WTC11 (cell line): Measurements from ENCODE around the gene FAM168B. TPM values are rescaled to one million over a fixed set of nuclear protein-coding genes. Genes with fewer than 3 reads are reported as not detected.

Source experiments
- ATAC-seq: fragments of 200-7000 bp; cut with Tn5 transposase; 2 replicates; pipeline ENCODE4 v1.10.0; 2021; ENCODE audit warnings: mild to moderate bottlenecking, moderate library complexity
- CTCF ChIA-PET: fragments of 300-600 bp; sonication (Branson Sonifier 250); formaldehyde crosslinking; loops from one replicate; lab custom pipeline; 2021; ENCODE audit warnings: antibody characterized with exemption; lab: Charles Lee
- POLR2A ChIA-PET: fragments of 350-600 bp; sonication (Branson Sonifier 250); formaldehyde crosslinking; loops from one replicate; lab custom pipeline; 2021; ENCODE audit warnings: antibody characterized with exemption; lab: Charles Lee
- DNase-seq: peaks from one replicate; pipeline ENCODE4 v3.0.0; 2021; ENCODE audit warnings: low spot score
- H3K27ac Mint-ChIP-seq: 2 replicates; pipeline ENCODE4 v1.8.0; 2021; ENCODE audit warnings: mixed read lengths
- H3K27me3 Mint-ChIP-seq: 2 replicates; pipeline ENCODE4 v1.8.0; 2021; ENCODE audit warnings: low read depth, mild to moderate bottlenecking, moderate library complexity, mixed read lengths
- H3K36me3 Mint-ChIP-seq: 2 replicates; pipeline ENCODE4 v1.8.0; 2021; ENCODE audit warnings: mixed read lengths
- H3K4me1 Mint-ChIP-seq: 2 replicates; pipeline ENCODE4 v1.8.0; 2022; ENCODE audit warnings: mixed read lengths
- H3K4me3 Mint-ChIP-seq: 2 replicates; pipeline ENCODE4 v1.8.0; 2021; ENCODE audit warnings: mild to moderate bottlenecking, moderate library complexity, mixed read lengths
- H3K9me3 Mint-ChIP-seq: 2 replicates; pipeline ENCODE4 v1.8.0; 2021; ENCODE audit warnings: mixed read lengths
- CTCF ChIP-seq: fragments of 200-600 bp; IDR thresholded peaks from 2 replicates; pipeline ENCODE4 v1.8.0; 2022; ENCODE audit warnings: antibody characterized with exemption
- E2F1 ChIP-seq: sonication (generic); formaldehyde crosslinking; IDR thresholded peaks from 2 replicates; pipeline ENCODE4 v1.8.0; 2022; ENCODE audit warnings: mild to moderate bottlenecking, missing genetic modification reagents
- E2F4 ChIP-seq: sonication (generic); formaldehyde crosslinking; IDR thresholded peaks from 2 replicates; pipeline ENCODE4 v1.8.1; 2022; ENCODE audit warnings: low read depth, mild to moderate bottlenecking, moderate library complexity, missing genetic modification reagents, borderline replicate concordance
- ELF4 ChIP-seq: sonication (generic); formaldehyde crosslinking; IDR thresholded peaks from 2 replicates; pipeline ENCODE4 v1.8.1; 2022; ENCODE audit warnings: low read depth, mild to moderate bottlenecking, moderate library complexity, missing genetic modification reagents
- ESRRA ChIP-seq: sonication (generic); formaldehyde crosslinking; IDR thresholded peaks from 2 replicates; pipeline ENCODE4 v1.8.1; 2022; ENCODE audit warnings: mild to moderate bottlenecking, missing genetic modification reagents, borderline replicate concordance
- FOXJ3 ChIP-seq: sonication (generic); formaldehyde crosslinking; IDR thresholded peaks from 2 replicates; pipeline ENCODE4 v1.9.0; 2021; ENCODE audit warnings: missing genetic modification reagents, mild to moderate bottlenecking, borderline replicate concordance
- FOXK1 ChIP-seq: sonication (generic); formaldehyde crosslinking; IDR thresholded peaks from 2 replicates; pipeline ENCODE4 v1.8.0; 2022; ENCODE audit warnings: mild to moderate bottlenecking, moderate library complexity, missing genetic modification reagents
- GABPB1 ChIP-seq: sonication (generic); formaldehyde crosslinking; IDR thresholded peaks from 2 replicates; pipeline ENCODE4 v1.8.1; 2023; ENCODE audit warnings: mild to moderate bottlenecking, missing genetic modification reagents
- GTF2I ChIP-seq: fragments of 250-450 bp; sonication (Bioruptor Pico); conservative IDR thresholded peaks from 2 replicates; pipeline ENCODE4 v1.4.0; 2021; ENCODE audit warnings: mild to moderate bottlenecking
- HMGXB4 ChIP-seq: sonication (generic); formaldehyde crosslinking; IDR thresholded peaks from 2 replicates; pipeline ENCODE4 v1.8.1; 2023; ENCODE audit warnings: mild to moderate bottlenecking, moderate library complexity, missing genetic modification reagents
- IRF1 ChIP-seq: sonication (generic); formaldehyde crosslinking; IDR thresholded peaks from 2 replicates; pipeline ENCODE4 v1.8.0; 2023; ENCODE audit warnings: missing genetic modification reagents
- KAT7 ChIP-seq: sonication (generic); formaldehyde crosslinking; IDR thresholded peaks from 2 replicates; pipeline ENCODE4 v1.8.1; 2023; ENCODE audit warnings: missing genetic modification reagents, mild to moderate bottlenecking, borderline replicate concordance
- MYBL2 ChIP-seq: sonication (generic); formaldehyde crosslinking; IDR thresholded peaks from 2 replicates; pipeline ENCODE4 v1.8.1; 2023; ENCODE audit warnings: mild to moderate bottlenecking, moderate library complexity, missing genetic modification reagents
- NFATC4 ChIP-seq: fragments of 250-450 bp; sonication (Bioruptor Pico); IDR thresholded peaks from 2 replicates; pipeline ENCODE4 v1.9.0; 2021; ENCODE audit warnings: mild to moderate bottlenecking
- NFE2L1 ChIP-seq: sonication (generic); formaldehyde crosslinking; IDR thresholded peaks from 2 replicates; pipeline ENCODE4 v1.8.1; 2023; ENCODE audit warnings: missing genetic modification reagents
- NR3C1 ChIP-seq: sonication (generic); formaldehyde crosslinking; conservative IDR thresholded peaks from 2 replicates; pipeline ENCODE4 v1.8.1; 2023; ENCODE audit warnings: low read depth, mild to moderate bottlenecking, missing genetic modification reagents
- SMAD3 ChIP-seq: sonication (generic); formaldehyde crosslinking; IDR thresholded peaks from 2 replicates; pipeline ENCODE4 v1.8.0; 2022; ENCODE audit warnings: missing genetic modification reagents, mild to moderate bottlenecking, borderline replicate concordance
- TCF7 ChIP-seq: sonication (generic); formaldehyde crosslinking; IDR thresholded peaks from 2 replicates; pipeline ENCODE4 v1.8.0; 2022; ENCODE audit warnings: mild to moderate bottlenecking, low read depth, missing genetic modification reagents, moderate library complexity
- TEAD1 ChIP-seq: sonication (generic); formaldehyde crosslinking; IDR thresholded peaks from 2 replicates; pipeline ENCODE4 v1.8.0; 2022; ENCODE audit warnings: mild to moderate bottlenecking, missing genetic modification reagents
- TEAD4 ChIP-seq: sonication (generic); formaldehyde crosslinking; IDR thresholded peaks from 2 replicates; pipeline ENCODE4 v1.8.0; 2022; ENCODE audit warnings: mild to moderate bottlenecking, missing genetic modification reagents
- TP53 ChIP-seq: sonication (generic); formaldehyde crosslinking; IDR thresholded peaks from 2 replicates; pipeline ENCODE4 v1.8.1; 2023; ENCODE audit warnings: mild to moderate bottlenecking, missing genetic modification reagents
- USF1 ChIP-seq: sonication (generic); formaldehyde crosslinking; IDR thresholded peaks from 2 replicates; pipeline ENCODE4 v1.8.0; 2022; ENCODE audit warnings: mild to moderate bottlenecking, missing genetic modification reagents
- ZNF138 ChIP-seq: sonication (generic); formaldehyde crosslinking; conservative IDR thresholded peaks from 2 replicates; pipeline ENCODE4 v1.8.1; 2022; ENCODE audit warnings: mild to moderate bottlenecking, moderate library complexity, missing genetic modification reagents
- ZNF317 ChIP-seq: sonication (generic); formaldehyde crosslinking; IDR thresholded peaks from 2 replicates; pipeline ENCODE4 v1.8.1; 2023; ENCODE audit warnings: low read depth, mild to moderate bottlenecking, moderate library complexity, missing genetic modification reagents, borderline replicate concordance
- ZNF396 ChIP-seq: fragments of 250-450 bp; sonication (Bioruptor Pico); IDR thresholded peaks from 2 replicates; pipeline ENCODE4 v1.8.0; 2021; ENCODE audit warnings: mild to moderate bottlenecking, moderate library complexity, borderline replicate concordance
- ZNF512 ChIP-seq: sonication (generic); formaldehyde crosslinking; IDR thresholded peaks from 2 replicates; pipeline ENCODE4 v1.8.1; 2022; ENCODE audit warnings: missing genetic modification reagents, borderline replicate concordance
- total RNA-seq: library from RNA; stranded (reverse); gene quantifications from 3 replicates; pipeline ENCODE4 v1.2.3, GENCODE V29; 2021

FAM168B gene
- total RNA-seq, 1 experiment from 2014 or later, result 63.9 TPM

GRCh38 chr2:131054488-131054887 lies 38.8 kb downstream of the FAM168B start (continued):
- no peak for TF ChIP-seq CTCF
- no peak for TF ChIP-seq KAT7
- no peak for TF ChIP-seq GABPB1 (CRISPR knock-in tag)
- no peak for TF ChIP-seq ELF4 (CRISPR knock-in tag)
- TF ChIP-seq E2F1 (CRISPR knock-in tag), result no peak
- no peak for TF ChIP-seq SMAD3
- TF ChIP-seq TEAD4, result no peak
- no peak for TF ChIP-seq HMGXB4 (CRISPR knock-in tag)
- TF ChIP-seq ZNF512 (CRISPR knock-in tag), result no peak

- DNase-seq (no peak), ATAC-seq (no peak)
- no peaks in the 10 kb centered on the region for H3K27me3 Mint-ChIP-seq
- TF ChIP-seq IRF1 (CRISPR knock-in tag), result no peak
- TF ChIP-seq USF1 (CRISPR knock-in tag), result no peak
- no peak for TF ChIP-seq MYBL2 (CRISPR knock-in tag)
- no peak for TF ChIP-seq NFATC4 (CRISPR knock-in tag)
- TF ChIP-seq ZNF317 (CRISPR knock-in tag), result no peak
- TF ChIP-seq TEAD1 (CRISPR knock-in tag), result no peak
- TF ChIP-seq ZNF138 (CRISPR knock-in tag), result no peak
- TF ChIP-seq FOXJ3 (CRISPR knock-in tag), result no peak
- no peak for TF ChIP-seq NR3C1 (CRISPR knock-in tag)
- TF ChIP-seq ZNF396 (CRISPR knock-in tag), result no peak
- TF ChIP-seq NFE2L1 (CRISPR knock-in tag), result no peak
- TF ChIP-seq ESRRA (CRISPR knock-in tag), result no peak
- TF ChIP-seq TCF7 (CRISPR knock-in tag), result no peak
- no peak for TF ChIP-seq TP53 (CRISPR knock-in tag)
- no peak for TF ChIP-seq FOXK1 (CRISPR knock-in tag)
- TF ChIP-seq GTF2I (CRISPR knock-in tag), result no peak
- no peak for TF ChIP-seq E2F4
- H3K36me3 Mint-ChIP-seq, result peaks cover 83% of the 10 kb centered on the region
- POLR2A ChIA-PET, result no interaction called here
- H3K27ac Mint-ChIP-seq, result no peak overlapping the region
- peaks cover 8% of the 10 kb centered on the region for H3K4me1 Mint-ChIP-seq
- CTCF ChIA-PET, result no interaction called here
- no peak overlapping the region for H3K4me3 Mint-ChIP-seq
- H3K9me3 Mint-ChIP-seq, result no peaks in the 10 kb centered on the region
Observed at GRCh38 chr2:131052741-131053263, 40.5 kb downstream of the FAM168B start.
